Panc1 (cell line): ENCODE data around the gene CLCF1. TPM values are rescaled to one million over a fixed set of nuclear protein-coding genes. Genes with fewer than 3 reads are reported as not detected.

ENCODE experiments used
- ATAC-seq: fragments of 200-7000 bp; cut with Tn5 transposase; 2 replicates; pipeline ENCODE4 v1.9.1; 2020; ENCODE audit warnings: mild to moderate bottlenecking, moderate library complexity
- BruUV-seq: library from RNA; stranded (reverse); fragments of 400-500 nt; replicated peaks from 2 replicates; lab custom pipeline; 2021; lab: Mats Ljungman, UMichigan
- CTCF ChIA-PET: fragments of 300-600 bp; sonication (Branson Sonifier 250); formaldehyde crosslinking; loops from one replicate; lab custom pipeline; 2022; ENCODE audit warnings: antibody characterized with exemption; lab: Charles Lee
- POLR2A ChIA-PET: fragments of 300-600 bp; sonication (Branson Sonifier 250); formaldehyde crosslinking; loops from one replicate; lab custom pipeline; 2022; ENCODE audit warnings: antibody characterized with exemption; lab: Charles Lee
- DNase-seq: peaks from one replicate; pipeline ENCODE4 v3.0.0-alpha.2; 2010; ENCODE audit warnings: low read depth, low spot score
- H3K27ac ChIP-seq: 2 replicates; pipeline ENCODE4 v1.5.1; 2011; ENCODE audit warnings: mild to moderate bottlenecking, low read length, inconsistent platforms
- H3K27me3 ChIP-seq: fragments of 200-500 bp; sonication (Bioruptor generic); 2 replicates; pipeline ENCODE4 v1.6.0; 2014; ENCODE audit warnings: low read length, inconsistent platforms; ENCODE audit not compliant: control insufficient read depth, insufficient read depth
- H3K36me3 ChIP-seq: fragments of 200-500 bp; sonication (Bioruptor generic); 2 replicates; pipeline ENCODE4 v1.5.1; 2014; ENCODE audit warnings: inconsistent platforms, mild to moderate bottlenecking, low read length, moderate library complexity; ENCODE audit not compliant: control insufficient read depth, insufficient read depth
- H3K4me1 ChIP-seq: 2 replicates; pipeline ENCODE4 v1.5.1; 2011; ENCODE audit warnings: inconsistent platforms, mild to moderate bottlenecking, low read length, moderate library complexity; ENCODE audit not compliant: control insufficient read depth, insufficient read depth
- H3K4me3 ChIP-seq, 2 experiments: 2 replicates each; pipeline ENCODE4 v1.5.1; 2011 to 2012; ENCODE audit warnings: low read depth in 2 of 2, low read length in 2 of 2, mild to moderate bottlenecking in 2 of 2, inconsistent platforms in 1 of 2, moderate library complexity in 1 of 2
- H3K9me3 ChIP-seq: fragments of 200-500 bp; sonication (Bioruptor generic); 2 replicates; pipeline ENCODE4 v1.5.1; 2014; ENCODE audit warnings: low read depth, mild to moderate bottlenecking, inconsistent platforms, low read length, moderate library complexity; ENCODE audit not compliant: control insufficient read depth, insufficient read depth
- POLR2AphosphoS5 ChIP-seq: IDR thresholded peaks from 2 replicates; pipeline ENCODE4 v1.6.1; 2012; ENCODE audit warnings: mild to moderate bottlenecking, low read depth, low read length, moderate library complexity
- SIN3A ChIP-seq: IDR thresholded peaks from 2 replicates; pipeline ENCODE4 v1.6.1; 2012; ENCODE audit warnings: low read depth, mild to moderate bottlenecking, low read length, moderate library complexity, borderline replicate concordance; ENCODE audit not compliant: insufficient read depth
- TCF7L2 ChIP-seq: IDR thresholded peaks from 2 replicates; pipeline ENCODE4 v1.6.1; 2011; ENCODE audit warnings: mild to moderate bottlenecking, low read depth, low read length, inconsistent platforms
- in situ Hi-C: cut with HindIII; loops from 2 replicates; pipeline ENCODE4 v1.10.0; 2016; ENCODE audit warnings: low sequenced_read_pairs, low pct_unique_long_range_greater_than_20kb
- intact Hi-C: fragments of 100-400 bp; cut with micrococcal nuclease; formaldehyde crosslinking; loops from one replicate; pipeline ENCODE4 v1.10.0; 2022; ENCODE audit not compliant: unreplicated experiment
- total RNA-seq: library from RNA; stranded (reverse); gene quantifications from one replicate; pipeline ENCODE4 v1.2.1, GENCODE V29; 2021; ENCODE audit not compliant: unreplicated experiment
- TF ChIP-seq, protein P1 (sequence below), 2 experiments: IDR thresholded peaks; 2 replicates each; pipeline ENCODE4 v1.6.1; 2011 to 2012; ENCODE audit warnings: low read depth in 2 of 2, control low read depth in 1 of 2, low read length in 1 of 2, mild to moderate bottlenecking in 1 of 2, moderate library complexity in 1 of 2; ENCODE audit not compliant: insufficient read depth in 1 of 2
- TF ChIP-seq, protein P2 (sequence below): fragments of 450-650 bp; IDR thresholded peaks from 2 replicates; pipeline ENCODE4 v1.5.1; 2017; ENCODE audit warnings: mild to moderate bottlenecking

The CLCF1 gene
- total RNA-seq, 1 experiment from 2014 or later: 9.3 TPM

DNA sequence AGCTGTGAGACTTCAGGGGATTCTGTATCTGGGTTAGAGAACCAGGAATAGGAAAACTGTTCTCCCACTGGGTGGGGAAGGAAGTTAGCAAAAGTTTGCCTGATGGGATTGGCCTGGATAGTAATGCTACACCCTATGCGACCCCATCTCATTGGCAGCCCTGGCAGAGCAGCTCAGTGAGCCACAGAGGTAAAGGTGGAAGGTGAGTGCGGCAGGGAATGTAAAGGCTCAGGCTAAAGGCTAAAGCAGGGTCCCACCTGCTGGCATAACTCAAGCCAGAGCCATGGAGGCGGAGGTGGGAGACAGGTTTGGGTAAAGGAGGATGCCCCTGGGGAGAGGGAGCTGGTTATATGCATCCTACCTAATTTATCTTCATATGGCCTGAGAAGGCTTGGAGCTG, 51.3 kb downstream of the CLCF1 start:
- no peaks in the 10 kb centered on the region for H3K9me3 ChIP-seq
- BruUV-seq: no TSS peak
- no peak overlapping the region for H3K27ac ChIP-seq
- DNase-seq: no peak
- no peak overlapping the region for H3K4me3 ChIP-seq
- in situ Hi-C loops: no loop called here
- intact Hi-C loops: no loop called here
- TF ChIP-seq TCF7L2: no peak
- TF ChIP-seq POLR2AphosphoS5: no peak
- TF ChIP-seq, protein P1, sequence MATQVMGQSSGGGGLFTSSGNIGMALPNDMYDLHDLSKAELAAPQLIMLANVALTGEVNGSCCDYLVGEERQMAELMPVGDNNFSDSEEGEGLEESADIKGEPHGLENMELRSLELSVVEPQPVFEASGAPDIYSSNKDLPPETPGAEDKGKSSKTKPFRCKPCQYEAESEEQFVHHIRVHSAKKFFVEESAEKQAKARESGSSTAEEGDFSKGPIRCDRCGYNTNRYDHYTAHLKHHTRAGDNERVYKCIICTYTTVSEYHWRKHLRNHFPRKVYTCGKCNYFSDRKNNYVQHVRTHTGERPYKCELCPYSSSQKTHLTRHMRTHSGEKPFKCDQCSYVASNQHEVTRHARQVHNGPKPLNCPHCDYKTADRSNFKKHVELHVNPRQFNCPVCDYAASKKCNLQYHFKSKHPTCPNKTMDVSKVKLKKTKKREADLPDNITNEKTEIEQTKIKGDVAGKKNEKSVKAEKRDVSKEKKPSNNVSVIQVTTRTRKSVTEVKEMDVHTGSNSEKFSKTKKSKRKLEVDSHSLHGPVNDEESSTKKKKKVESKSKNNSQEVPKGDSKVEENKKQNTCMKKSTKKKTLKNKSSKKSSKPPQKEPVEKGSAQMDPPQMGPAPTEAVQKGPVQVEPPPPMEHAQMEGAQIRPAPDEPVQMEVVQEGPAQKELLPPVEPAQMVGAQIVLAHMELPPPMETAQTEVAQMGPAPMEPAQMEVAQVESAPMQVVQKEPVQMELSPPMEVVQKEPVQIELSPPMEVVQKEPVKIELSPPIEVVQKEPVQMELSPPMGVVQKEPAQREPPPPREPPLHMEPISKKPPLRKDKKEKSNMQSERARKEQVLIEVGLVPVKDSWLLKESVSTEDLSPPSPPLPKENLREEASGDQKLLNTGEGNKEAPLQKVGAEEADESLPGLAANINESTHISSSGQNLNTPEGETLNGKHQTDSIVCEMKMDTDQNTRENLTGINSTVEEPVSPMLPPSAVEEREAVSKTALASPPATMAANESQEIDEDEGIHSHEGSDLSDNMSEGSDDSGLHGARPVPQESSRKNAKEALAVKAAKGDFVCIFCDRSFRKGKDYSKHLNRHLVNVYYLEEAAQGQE (IDR thresholded peaks at IDR 0.05; ENCODE audit: insufficient read depth in 1 of 2, low read depth in 2 of 2, low read length in 1 of 2): no peak
- TF ChIP-seq SIN3A: no peak
- TF ChIP-seq, protein P2, sequence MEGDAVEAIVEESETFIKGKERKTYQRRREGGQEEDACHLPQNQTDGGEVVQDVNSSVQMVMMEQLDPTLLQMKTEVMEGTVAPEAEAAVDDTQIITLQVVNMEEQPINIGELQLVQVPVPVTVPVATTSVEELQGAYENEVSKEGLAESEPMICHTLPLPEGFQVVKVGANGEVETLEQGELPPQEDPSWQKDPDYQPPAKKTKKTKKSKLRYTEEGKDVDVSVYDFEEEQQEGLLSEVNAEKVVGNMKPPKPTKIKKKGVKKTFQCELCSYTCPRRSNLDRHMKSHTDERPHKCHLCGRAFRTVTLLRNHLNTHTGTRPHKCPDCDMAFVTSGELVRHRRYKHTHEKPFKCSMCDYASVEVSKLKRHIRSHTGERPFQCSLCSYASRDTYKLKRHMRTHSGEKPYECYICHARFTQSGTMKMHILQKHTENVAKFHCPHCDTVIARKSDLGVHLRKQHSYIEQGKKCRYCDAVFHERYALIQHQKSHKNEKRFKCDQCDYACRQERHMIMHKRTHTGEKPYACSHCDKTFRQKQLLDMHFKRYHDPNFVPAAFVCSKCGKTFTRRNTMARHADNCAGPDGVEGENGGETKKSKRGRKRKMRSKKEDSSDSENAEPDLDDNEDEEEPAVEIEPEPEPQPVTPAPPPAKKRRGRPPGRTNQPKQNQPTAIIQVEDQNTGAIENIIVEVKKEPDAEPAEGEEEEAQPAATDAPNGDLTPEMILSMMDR: no peak
- CTCF ChIA-PET: interaction anchor here (1.6 kb wide), 2 partner anchors 29 to 59 kb away, joined by 4 to 7 read pairs; no protein-coding TSS in a partner anchor
- H3K4me1 ChIP-seq: peaks cover 6% of the 10 kb centered on the region; the same call in 1 of the 2 replicates
- no peak for ATAC-seq
- H3K36me3 ChIP-seq: no peaks in the 10 kb centered on the region
- H3K27me3 ChIP-seq: no peaks in the 10 kb centered on the region
- POLR2A ChIA-PET: interaction anchor here (0.5 kb wide), 1 partner anchor 101 kb away, joined by 5 read pairs; no protein-coding TSS in a partner anchor

DNA sequence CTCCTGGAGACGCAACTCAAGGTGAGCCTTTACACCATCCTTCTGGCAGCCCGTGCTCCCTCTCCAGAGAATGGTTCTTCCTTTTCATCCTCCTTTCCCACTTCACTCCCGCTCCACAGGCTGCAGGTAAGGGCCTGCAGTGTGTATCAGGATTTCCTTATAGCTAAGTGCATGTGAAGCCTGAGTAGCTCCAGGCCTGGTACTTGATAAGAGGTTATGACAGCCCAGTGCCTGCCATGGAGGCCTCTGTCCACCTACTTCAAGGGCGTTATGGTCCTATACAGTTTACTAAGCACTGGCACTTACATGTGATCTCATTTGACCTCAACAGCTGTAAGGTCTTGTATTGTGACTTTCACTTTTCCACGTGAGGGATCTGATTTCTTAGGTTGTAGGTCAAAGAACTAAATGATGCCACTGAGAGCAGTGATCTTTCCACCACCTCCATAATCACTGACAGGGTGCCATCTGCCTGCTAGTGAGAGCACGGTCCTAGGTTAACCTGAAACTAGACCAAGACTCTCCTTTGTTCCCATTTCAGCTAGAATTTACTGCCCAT, 52.0 kb downstream of the CLCF1 start:
- BruUV-seq: no TSS peak
- Histone ChIP-seq H3K9me3 (no peaks in the 10 kb centered on the region), H3K36me3 (no peaks in the 10 kb centered on the region), H3K27me3 (no peaks in the 10 kb centered on the region), H3K27ac (no peak overlapping the region), H3K4me1 (peaks cover 6% of the 10 kb centered on the region; the same call in 1 of the 2 replicates), H3K4me3 (no peak overlapping the region)
- intact Hi-C loops (no loop called here), in situ Hi-C loops (no loop called here)
- ChIA-PET CTCF (interaction anchor here (0.6 to 1.4 kb wide), 3 partner anchors 60 to 65 kb away, joined by 3 to 6 read pairs (median 3); no protein-coding TSS in a partner anchor), POLR2A (no interaction called here)
- TF ChIP-seq, protein P2: no peak
- TF ChIP-seq POLR2AphosphoS5 (no peak), TCF7L2 (no peak), SIN3A (no peak)
- TF ChIP-seq, protein P1 (IDR thresholded peaks at IDR 0.05; ENCODE audit: insufficient read depth in 1 of 2, low read depth in 2 of 2, low read length in 1 of 2): no peak
- no peak for ATAC-seq
- no peak for DNase-seq
